ENCODE measurements around the gene BTRC.
A peak's percentile ranks its signal among the peaks of the same experiment; 100 is the strongest.
"Not testable (repeated sequence)": the region's sequence is repeated elsewhere in the genome, so short reads cannot be mapped to it uniquely, and the experiment has no call there.

Gene BTRC

DNA sequence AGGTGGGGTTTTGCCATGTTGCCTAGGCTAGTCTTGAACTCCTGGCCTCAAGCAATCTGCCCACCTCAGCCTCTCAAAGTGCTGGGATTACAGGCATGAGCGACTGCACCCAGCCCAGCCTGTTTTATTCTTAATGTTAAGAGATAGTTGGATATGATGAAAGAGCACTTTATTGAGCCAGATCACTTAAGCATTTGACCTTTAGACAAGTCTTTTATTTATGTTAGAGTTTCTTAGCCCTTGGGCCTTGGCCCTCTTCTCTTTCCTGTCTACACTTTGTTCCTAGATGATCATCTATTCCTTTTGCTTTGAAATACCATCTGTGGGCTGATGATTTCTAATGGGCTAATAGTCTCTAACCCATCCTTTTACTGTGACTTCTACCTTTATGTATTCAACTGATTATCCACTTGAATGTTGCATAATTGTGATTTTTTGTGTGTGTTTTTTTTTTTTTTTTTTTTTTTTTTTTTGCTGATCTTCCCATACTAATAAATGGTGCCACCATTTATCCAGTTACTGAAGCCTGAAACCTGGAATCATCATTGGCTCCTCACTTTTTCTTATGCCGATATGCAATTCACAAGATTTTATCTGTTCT lies 34.8 kb downstream of the BTRC start:
- no peak for DNase-seq

DNA sequence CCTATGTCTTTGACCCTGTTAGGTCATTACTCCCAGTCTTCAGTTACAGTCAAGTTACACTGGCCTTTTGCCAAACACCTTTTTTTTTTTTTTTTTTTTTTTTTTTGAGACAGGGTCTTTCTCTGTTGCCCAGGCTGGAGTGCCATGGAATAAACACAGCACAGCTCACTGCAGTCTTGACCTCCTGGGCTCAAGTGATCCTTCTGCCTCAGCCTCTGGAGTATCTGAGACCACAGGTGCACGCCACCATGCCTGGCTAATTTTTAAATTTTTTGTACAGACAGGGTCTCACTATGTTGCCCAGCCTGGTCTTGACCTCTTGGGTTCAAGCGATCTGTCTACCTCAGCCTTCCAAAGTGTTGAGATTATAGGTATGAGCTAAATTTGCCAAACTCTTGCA lies 35.6 kb downstream of the BTRC start:
- DNase-seq: not testable (repeated sequence)

- DNase-seq: no peak
These were observed 36.1 kb downstream of the BTRC start for GRCh38 chr10:101389986-101390531.

- no peak for DNase-seq
These were observed 39.4 kb downstream of the BTRC start for GRCh38 chr10:101393378-101393777.

GRCh38 chr10:101394524-101395133 lies 40.7 kb downstream of the BTRC start:
- DNase-seq: no peak

DNA sequence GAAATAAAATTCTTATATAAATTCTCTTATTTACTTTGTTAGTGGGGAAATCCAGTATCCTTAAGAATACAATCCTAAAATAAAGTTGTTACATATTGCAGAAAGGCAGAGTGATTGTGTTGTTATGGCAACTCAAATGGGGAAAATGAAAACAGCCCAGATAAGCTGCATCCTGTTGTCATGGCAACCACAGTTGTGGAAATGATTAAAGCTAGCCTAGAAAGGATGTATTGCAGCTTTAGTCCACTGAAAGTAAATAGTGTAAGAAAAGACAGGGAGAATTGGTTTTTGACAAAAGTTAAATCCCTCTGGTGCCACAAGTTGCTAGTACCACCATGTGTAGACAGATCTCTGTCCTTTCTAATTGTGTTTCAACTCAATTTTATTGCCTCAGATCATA lies 43.2 kb downstream of the BTRC start:
- no peak for DNase-seq

GRCh38 chr10:101400585-101400984 lies 46.6 kb downstream of the BTRC start:
- DNase-seq: no peak

DNA sequence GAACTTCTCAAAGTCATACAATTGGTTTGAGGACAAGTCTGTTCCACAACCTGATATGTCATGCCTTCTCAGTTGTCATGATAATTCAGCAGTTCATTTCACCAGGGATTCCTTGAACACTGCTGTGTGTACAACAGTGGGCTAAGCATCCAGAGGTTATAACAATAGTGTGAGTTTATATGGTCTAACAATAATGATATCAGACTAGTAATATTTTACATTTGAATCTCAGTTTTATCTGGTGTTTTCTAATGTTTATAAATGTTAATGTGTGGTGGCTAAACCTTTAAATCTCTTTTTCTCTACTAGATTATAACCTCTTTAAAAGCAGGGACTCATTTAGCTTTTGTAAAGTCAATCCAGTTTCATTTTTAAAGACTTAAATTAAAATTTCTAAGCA lies 48.7 kb downstream of the BTRC start:
- DNase-seq: no peak

DNA sequence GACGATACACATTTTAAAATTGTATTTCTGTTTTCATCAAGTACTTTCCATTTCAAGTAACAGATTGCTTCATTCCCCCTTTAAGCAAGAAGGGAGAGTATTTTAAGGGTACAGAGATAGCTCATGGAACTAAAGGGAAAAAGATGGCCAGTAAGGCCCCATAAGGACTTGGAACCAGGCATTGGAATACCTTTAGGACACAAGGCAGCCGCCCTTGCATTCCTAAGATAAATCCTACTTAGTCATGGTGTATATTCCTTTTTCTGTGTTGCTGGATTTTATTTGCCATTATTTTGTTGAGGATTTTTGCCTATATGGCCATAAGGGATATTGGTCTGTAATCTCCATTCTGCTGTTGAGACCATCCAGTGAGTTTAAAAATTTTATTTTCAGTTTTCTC lies 49.2 kb downstream of the BTRC start:
- DNase-seq: no peak

DNA sequence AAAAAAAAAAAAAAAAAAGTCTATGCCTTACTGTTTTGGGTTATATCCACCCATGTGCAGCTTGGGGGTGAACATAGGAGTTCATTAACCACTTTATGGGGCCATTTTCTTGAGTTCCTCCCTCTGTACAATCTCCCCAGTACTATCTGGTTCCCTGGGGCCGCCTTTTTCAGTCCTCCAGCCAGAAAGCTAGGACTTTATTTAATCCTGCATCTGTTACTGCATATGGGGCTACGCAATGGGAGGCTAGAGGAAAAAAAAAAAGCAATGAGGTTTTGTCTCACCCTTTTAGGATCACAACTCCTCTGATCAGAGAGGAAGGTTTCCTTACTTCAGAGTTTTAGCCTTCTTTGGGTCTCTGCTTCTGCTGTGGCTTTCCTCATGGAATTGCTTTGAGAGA lies 51.0 kb downstream of the BTRC start:
- DNase-seq: no peak

GRCh38 chr10:101411598-101411997 lies 57.6 kb downstream of the BTRC start:
- DNase-seq: no peak

DNA sequence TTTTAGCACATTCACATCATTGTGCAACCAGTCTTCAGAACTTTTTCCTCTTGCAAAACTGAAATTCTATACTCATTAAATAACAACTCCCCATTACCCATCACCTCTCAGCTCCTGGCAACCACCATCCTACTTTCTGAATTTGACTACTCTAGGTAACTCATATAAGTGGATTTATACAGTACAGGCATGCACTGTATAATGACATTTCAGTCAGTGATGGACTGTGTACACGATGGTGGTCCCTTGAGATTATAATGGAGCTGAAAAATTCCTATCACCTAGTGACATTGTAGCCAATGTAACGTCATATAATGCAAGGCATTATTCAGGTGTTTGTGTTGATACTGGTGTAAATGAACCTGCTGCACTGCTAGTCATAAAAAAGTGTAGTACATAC lies 60.1 kb downstream of the BTRC start:
- DNase-seq: no peak

DNA sequence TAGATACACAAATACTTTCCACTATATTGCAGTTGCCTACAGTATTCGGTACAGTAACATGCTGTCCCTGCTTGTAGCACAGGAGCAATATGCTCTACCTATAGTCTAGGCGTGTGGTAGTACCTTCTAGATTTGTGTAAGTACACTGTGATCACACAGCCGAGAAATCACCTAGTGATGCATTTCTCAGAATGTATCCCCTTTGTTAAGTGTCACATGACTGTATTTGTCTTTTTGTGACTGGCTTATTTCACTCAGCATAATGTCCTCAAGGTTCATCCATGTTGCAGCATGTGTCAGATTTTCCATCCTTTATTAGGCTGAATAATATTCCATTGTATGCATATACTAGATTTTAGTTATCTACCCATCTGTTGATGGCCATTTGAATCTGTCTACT lies 61.9 kb downstream of the BTRC start:
- no peak for DNase-seq

DNA sequence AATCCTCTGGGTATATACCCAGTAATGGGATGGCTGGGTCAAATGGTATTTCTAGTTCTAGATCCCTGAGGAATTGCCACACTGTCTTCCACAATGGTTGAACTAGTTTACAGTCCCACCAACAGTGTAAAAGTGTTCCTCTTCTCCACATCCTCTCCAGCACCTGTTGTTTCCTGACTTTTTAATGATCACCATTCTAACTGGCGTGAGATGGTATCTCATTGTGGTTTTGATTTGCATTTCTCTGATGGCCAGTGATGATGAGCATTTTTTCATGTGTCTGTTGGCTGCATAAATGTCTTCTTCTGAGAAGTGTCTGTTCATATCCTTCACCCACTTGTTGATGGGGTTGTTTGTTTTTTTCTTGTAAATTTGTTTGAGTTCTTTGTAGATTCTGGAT lies 68.0 kb downstream of the BTRC start:
- not testable (repeated sequence) for DNase-seq

DNA sequence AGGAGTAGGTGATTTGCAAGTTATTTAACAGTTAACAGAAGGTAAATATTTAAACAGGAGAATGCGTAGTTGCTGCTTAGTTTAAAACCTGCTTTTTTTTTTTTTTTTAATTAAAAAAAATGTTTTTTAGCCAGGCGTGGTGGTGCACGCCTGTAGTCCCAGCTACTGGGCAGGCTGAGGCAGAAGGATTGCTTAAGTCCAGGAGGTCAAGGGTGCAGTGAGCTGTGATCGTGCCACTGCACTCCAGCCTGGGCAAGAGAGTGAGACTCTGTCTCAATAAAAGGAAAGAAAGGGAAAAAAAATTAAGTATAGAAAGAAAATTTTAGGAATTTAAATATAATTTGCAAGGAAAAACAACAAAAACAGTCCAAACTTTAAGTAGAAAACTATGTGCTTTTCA lies 71.6 kb downstream of the BTRC start:
- DNase-seq: no peak

GRCh38 chr10:101428036-101428435 lies 74.1 kb downstream of the BTRC start:
- no peak for DNase-seq

DNA sequence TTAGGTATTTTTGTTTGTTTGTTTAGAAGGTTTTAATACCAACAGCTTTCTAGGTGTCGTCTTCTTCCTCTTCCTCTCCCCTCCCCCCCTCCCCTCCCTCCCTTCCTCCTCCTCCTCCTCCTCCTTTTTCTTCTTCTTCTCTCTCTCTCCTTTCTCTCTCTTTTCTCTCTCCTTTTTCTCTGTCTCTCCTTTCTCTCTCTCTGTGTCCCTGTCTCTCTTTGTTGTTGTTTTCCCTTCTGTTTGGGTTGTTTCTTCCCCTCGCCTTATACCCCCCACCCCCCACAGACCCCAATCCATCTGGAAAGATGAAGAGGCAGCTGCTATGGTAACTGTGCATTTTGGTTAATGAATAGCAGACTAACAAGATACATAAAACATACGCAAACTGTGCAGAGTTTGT lies 75.5 kb downstream of the BTRC start:
- DNase-seq: no peak

DNA sequence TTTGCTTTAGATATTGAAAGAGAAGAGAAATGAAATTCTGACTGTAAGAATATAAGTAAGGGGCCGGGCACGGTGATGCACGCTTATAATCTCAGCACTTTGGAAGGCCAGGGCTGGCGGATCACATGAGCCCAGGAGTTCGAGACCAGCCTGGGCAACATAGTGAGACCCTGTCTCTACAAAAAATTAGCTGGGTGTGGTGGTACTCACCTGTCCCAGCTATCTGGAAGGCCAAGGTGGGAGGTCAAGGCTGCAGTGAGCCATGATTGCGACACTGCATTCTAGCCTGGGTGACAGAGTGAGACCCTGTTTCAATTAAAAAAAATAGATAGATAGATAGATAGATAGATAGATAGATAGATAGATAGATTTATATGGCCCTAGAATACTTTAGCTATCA lies 82.3 kb downstream of the BTRC start:
- DNase-seq: no peak

DNA sequence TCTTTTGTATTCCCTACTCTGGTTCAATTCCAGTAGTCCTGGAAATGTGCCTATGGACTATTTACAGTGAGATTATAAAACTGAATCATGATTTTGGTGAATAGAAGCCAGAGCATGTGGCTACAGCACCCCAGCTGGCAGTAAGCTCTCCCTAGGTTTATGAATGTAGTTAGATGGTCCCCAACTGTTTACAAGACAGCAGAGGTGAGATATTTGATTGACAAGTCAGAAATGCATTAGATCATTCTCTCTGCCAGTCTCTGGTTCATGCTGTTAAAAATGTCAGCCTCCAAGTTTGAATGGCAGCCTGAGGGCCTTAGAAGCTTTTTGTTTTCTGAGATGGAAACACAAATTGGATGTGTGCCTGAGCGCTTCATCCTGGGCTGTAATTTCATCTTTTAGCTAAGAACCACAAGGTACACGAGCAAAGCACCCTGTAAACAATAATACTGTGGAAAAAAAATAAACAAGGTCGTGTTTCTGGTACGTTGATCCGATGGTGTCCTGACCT lies 85.0 kb downstream of the BTRC start:
- DNase-seq: no peak

DNA sequence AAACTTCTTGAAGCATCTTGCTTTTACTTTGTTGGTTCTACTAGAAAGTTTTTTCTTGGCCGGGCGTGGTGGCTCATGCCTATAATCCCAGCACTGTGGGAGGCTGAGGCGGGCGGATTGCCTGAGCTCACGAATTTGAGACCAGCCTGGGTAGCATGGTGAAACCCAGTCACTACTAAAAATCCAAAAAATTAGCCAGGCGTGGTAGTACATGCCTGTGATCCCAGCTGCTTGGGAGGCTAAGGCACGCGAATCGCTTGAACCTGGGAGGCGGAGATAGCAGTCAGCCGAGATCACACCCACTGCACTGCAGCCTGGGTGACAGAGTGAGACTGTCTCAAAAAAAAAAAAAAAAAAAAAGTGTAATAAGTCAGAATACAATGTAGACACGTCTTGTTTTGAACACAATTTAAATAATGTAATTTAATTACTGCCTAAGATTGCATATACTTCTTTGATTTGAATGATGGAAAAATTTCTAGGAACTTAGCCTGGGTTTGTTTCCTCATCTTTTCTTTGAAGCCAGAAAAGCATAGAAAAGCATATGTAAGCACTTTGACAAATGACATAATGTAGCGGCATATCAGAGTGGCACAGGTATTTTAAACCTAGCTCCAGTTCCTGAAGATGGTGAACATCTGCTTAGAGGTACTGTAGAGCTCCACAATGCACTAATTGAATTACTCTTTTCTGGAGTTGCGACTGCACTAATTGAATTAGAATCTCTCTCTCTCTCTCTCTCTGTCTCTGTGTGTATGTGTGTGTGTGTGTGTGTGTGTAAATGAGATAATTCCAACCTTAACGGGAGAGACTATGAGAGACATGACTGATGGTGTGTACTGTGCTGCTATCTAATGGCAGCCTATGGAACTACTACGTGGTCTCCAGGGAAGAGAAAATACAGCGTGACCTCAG lies 87.8 kb downstream of the BTRC start:
- DNase-seq: peak; percentile 68

DNA sequence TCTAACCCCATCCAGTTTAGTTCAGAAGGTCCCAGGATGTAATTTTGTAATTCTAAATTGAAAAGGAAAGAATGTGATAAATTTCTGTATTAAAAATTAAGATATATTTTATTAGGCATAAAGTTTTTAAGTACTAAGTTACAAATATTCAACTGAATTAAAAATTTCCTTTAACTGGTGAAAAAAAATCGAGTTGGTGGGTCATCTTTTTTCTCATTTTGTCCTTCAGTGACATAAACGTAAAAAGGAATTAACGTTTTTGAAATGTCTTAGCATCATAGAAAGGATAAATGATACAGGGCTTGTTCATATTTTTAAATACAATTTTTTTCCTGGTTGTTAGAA lies 88.5 kb downstream of the BTRC start:
- DNase-seq: no peak

- DNase-seq: no peak
These were observed 90.3 kb downstream of the BTRC start for GRCh38 chr10:101444058-101444898.

- DNase-seq: no peak
These were observed 92.1 kb downstream of the BTRC start for GRCh38 chr10:101446071-101446470.
